Muscle layer of duodenum (tissue), 2 donors: ENCODE measurements around the gene CYSTM1.
A peak's percentile ranks its signal among the peaks of the same experiment; 100 is the strongest.

Source experiments
- H3K27ac ChIP-seq: one replicate; pipeline ENCODE4 v1.7.0; 2013; ENCODE audit warnings: mild to moderate bottlenecking, low read length
- H3K27me3 ChIP-seq: one replicate; pipeline ENCODE4 v1.7.0; 2013; ENCODE audit warnings: low read depth, mild to moderate bottlenecking, control low read depth, low read length
- H3K36me3 ChIP-seq, 2 donors: one replicate each; pipeline ENCODE4 v1.7.0; 2013; ENCODE audit warnings: low read length in 2 of 2, control low read depth in 1 of 2, mild to moderate bottlenecking in 1 of 2; ENCODE audit not compliant: insufficient read depth in 2 of 2, control insufficient read depth in 1 of 2
- H3K4me1 ChIP-seq, 2 donors: one replicate each; pipeline ENCODE4 v1.7.0; 2013; ENCODE audit warnings: low read length in 2 of 2, mild to moderate bottlenecking in 2 of 2, control low read depth in 1 of 2, moderate library complexity in 1 of 2; ENCODE audit not compliant: insufficient read depth in 2 of 2, control insufficient read depth in 1 of 2
- H3K4me3 ChIP-seq, 2 donors: one replicate each; pipeline ENCODE4 v1.7.0; 2013; ENCODE audit warnings: low read length in 2 of 2, low read depth in 1 of 2, mild to moderate bottlenecking in 1 of 2
- H3K9me3 ChIP-seq, 2 donors: one replicate each; pipeline ENCODE4 v1.7.0; 2013; ENCODE audit warnings: low read length in 2 of 2, control low read depth in 1 of 2, mild to moderate bottlenecking in 1 of 2; ENCODE audit not compliant: control insufficient read depth in 1 of 2
- donor health status: healthy.

The CYSTM1 gene

GRCh38 chr5:140240987-140241706 lies 66.2 kb downstream of the CYSTM1 start:
- peaks cover 30 to 67% of the 10 kb centered on the region in 2 donors for H3K4me1 ChIP-seq
- H3K36me3 ChIP-seq: no peaks in the 10 kb centered on the region
- H3K27me3 ChIP-seq: no peaks in the 10 kb centered on the region
- no peaks in the 10 kb centered on the region for H3K9me3 ChIP-seq
- peak overlapping the region; percentile 2 to 8 for H3K4me3 ChIP-seq
- peak overlapping the region; percentile 53 for H3K27ac ChIP-seq

- H3K4me3 ChIP-seq: peak overlapping the region; percentile 2 to 8
- H3K4me1 ChIP-seq: peaks cover 27 to 77% of the 10 kb centered on the region in 2 donors
- no peaks in the 10 kb centered on the region for H3K9me3 ChIP-seq
- H3K27me3 ChIP-seq: no peaks in the 10 kb centered on the region
- H3K27ac ChIP-seq: peak overlapping the region; percentile 53
- no peaks in the 10 kb centered on the region for H3K36me3 ChIP-seq
These were observed 67.1 kb downstream of the CYSTM1 start for GRCh38 chr5:140242099-140242498.

- Histone ChIP-seq H3K4me1 (peaks cover 27 to 77% of the 10 kb centered on the region in 2 donors), H3K36me3 (no peaks in the 10 kb centered on the region), H3K27ac (no peak overlapping the region), H3K27me3 (no peaks in the 10 kb centered on the region), H3K9me3 (no peaks in the 10 kb centered on the region), H3K4me3 (no peak overlapping the region)
These were observed 68.0 kb downstream of the CYSTM1 start for GRCh38 chr5:140242890-140243585.

- Histone ChIP-seq H3K27ac (no peak overlapping the region), H3K4me1 (peaks cover 27 to 77% of the 10 kb centered on the region in 2 donors)
These were observed 68.8 kb downstream of the CYSTM1 start for GRCh38 chr5:140243706-140244250.

GRCh38 chr5:140244525-140245025 lies 69.6 kb downstream of the CYSTM1 start:
- Histone ChIP-seq H3K36me3 (no peaks in the 10 kb centered on the region), H3K27me3 (no peaks in the 10 kb centered on the region), H3K9me3 (no peaks in the 10 kb centered on the region), H3K4me1 (peaks cover 27 to 75% of the 10 kb centered on the region in 2 donors), H3K4me3 (no peak overlapping the region), H3K27ac (no peak overlapping the region)

More at GRCh38 chr5:140243706-140244250, 68.8 kb downstream of the CYSTM1 start:
- Histone ChIP-seq H3K36me3 (no peaks in the 10 kb centered on the region), H3K9me3 (no peaks in the 10 kb centered on the region), H3K4me3 (no peak overlapping the region), H3K27me3 (no peaks in the 10 kb centered on the region)

GRCh38 chr5:140245341-140245740 lies 70.4 kb downstream of the CYSTM1 start:
- peaks cover 24 to 67% of the 10 kb centered on the region in 2 donors for H3K4me1 ChIP-seq
- H3K4me3 ChIP-seq: no peak overlapping the region
- H3K36me3 ChIP-seq: peaks cover 0 to 6% of the 10 kb centered on the region in 2 donors
- H3K9me3 ChIP-seq: no peaks in the 10 kb centered on the region
- H3K27ac ChIP-seq: no peak overlapping the region
- H3K27me3 ChIP-seq: no peaks in the 10 kb centered on the region

- Histone ChIP-seq H3K36me3 (peaks cover 0 to 9% of the 10 kb centered on the region in 2 donors), H3K4me1 (peaks cover 18 to 61% of the 10 kb centered on the region in 2 donors), H3K27me3 (no peaks in the 10 kb centered on the region), H3K27ac (peak overlapping the region; percentile 81), H3K9me3 (no peaks in the 10 kb centered on the region), H3K4me3 (no peak overlapping the region)
These were observed 70.9 kb downstream of the CYSTM1 start for GRCh38 chr5:140245926-140246325.

GRCh38 chr5:140246378-140247122 lies 71.6 kb downstream of the CYSTM1 start:
- Histone ChIP-seq H3K4me3 (no peak overlapping the region), H3K36me3 (peaks cover 0 to 9% of the 10 kb centered on the region in 2 donors), H3K27ac (peak overlapping the region; percentile 81)

GRCh38 chr5:140248414-140248813 lies 73.4 kb downstream of the CYSTM1 start:
- Histone ChIP-seq H3K36me3 (peaks cover 4 to 9% of the 10 kb centered on the region in 2 donors), H3K4me3 (no peak overlapping the region), H3K27me3 (no peaks in the 10 kb centered on the region), H3K27ac (no peak overlapping the region), H3K9me3 (no peaks in the 10 kb centered on the region), H3K4me1 (peaks cover 7 to 37% of the 10 kb centered on the region in 2 donors)

More at GRCh38 chr5:140246378-140247122, 71.6 kb downstream of the CYSTM1 start:
- Histone ChIP-seq H3K27me3 (no peaks in the 10 kb centered on the region), H3K9me3 (no peaks in the 10 kb centered on the region), H3K4me1 (peaks cover 13 to 55% of the 10 kb centered on the region in 2 donors)

GRCh38 chr5:140249536-140249935 lies 74.5 kb downstream of the CYSTM1 start:
- no peak overlapping the region for H3K4me3 ChIP-seq
- peaks cover 13 to 30% of the 10 kb centered on the region in 2 donors for H3K4me1 ChIP-seq
- H3K36me3 ChIP-seq: peaks cover 4 to 9% of the 10 kb centered on the region in 2 donors
- H3K27ac ChIP-seq: no peak overlapping the region
- H3K9me3 ChIP-seq: no peaks in the 10 kb centered on the region
- no peaks in the 10 kb centered on the region for H3K27me3 ChIP-seq
